ENCODE results near the gene GAGE2A.
A peak's percentile ranks its signal among the peaks of the same experiment; 100 is the strongest.
"Not testable (repeated sequence)": the region's sequence is repeated elsewhere in the genome, so short reads cannot be mapped to it uniquely, and the experiment has no call there.

Gene GAGE2A, protein sequence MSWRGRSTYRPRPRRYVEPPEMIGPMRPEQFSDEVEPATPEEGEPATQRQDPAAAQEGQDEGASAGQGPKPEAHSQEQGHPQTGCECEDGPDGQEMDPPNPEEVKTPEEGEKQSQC

GRCh38 chrX:49589196-49589595 is at the start of gene GAGE2A:
GAGE2A (plus strand) TSS chrX:49589496; CDS start chrX:49590651, 1,155 bp downstream.
- DNase-seq, result not testable (repeated sequence)

GRCh38 chrX:49541433-49541832 is 47.9 kb upstream of the GAGE2A start, which contains the start of gene GAGE12D:
GAGE12D (plus strand) TSS chrX:49541733; CDS start chrX:49542888, 1,155 bp downstream.
- DNase-seq, result not testable (repeated sequence)

- not testable (repeated sequence) for DNase-seq
Measured at GRCh38 chrX:49550989-49551388, 38.3 kb upstream of the GAGE2A start, which contains the start of gene GAGE12E. GAGE12E (plus strand) TSS chrX:49551289; CDS start chrX:49552444, 1,155 bp downstream.

DNA sequence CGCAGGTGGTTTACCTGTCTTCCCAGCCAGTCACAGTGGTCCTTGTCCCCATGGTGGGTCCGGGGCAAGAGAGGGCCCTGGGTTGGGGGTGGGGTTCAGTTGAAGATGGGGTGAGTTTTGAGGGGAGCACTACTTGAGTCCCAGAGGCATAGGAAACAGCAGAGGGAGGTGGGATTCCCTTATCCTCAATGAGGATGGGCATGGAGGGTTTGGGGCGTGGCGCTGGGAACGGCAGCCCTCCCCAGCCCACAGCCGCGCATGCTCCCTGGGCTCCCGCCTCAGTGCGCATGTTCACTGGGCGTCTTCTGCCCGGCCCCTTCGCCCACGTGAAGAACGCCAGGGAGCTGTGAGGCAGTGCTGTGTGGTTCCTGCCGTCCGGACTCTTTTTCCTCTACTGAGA is 28.8 kb upstream of the GAGE2A start, which contains the start of gene GAGE12F:
Gene GAGE12F (plus strand): TSS at position 301 of the 400 bp plus-strand sequence. CDS start 1,155 bp downstream, outside the sequence.
- not testable (repeated sequence) for DNase-seq

- not testable (repeated sequence) for DNase-seq
Measured at GRCh38 chrX:49568728-49569127, 20.6 kb upstream of the GAGE2A start.

DNA sequence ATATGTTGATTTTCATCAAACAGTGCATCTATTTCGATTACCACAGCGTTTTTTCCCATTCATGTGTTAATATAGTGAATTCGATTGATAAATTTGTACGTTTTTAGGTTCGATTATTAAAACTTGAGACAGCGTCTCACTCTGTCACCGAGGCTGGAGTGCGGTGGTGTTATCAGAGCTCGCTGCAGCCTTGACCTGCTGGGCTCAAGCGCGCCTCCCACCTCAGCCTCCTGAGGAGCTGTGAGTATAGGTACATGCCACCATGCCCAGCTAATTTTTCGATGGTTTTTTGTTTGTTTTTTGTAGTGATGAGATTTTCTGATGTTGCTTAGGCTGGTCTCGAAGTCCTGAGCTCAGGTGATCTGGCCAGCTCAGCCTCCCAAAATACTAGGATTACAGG is 20.1 kb upstream of the GAGE2A start:
- not testable (repeated sequence) for DNase-seq

DNA sequence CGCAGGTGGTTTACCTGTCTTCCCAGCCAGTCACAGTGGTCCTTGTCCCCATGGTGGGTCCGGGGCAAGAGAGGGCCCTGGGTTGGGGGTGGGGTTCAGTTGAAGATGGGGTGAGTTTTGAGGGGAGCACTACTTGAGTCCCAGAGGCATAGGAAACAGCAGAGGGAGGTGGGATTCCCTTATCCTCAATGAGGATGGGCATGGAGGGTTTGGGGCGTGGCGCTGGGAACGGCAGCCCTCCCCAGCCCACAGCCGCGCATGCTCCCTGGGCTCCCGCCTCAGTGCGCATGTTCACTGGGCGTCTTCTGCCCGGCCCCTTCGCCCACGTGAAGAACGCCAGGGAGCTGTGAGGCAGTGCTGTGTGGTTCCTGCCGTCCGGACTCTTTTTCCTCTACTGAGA is 19.2 kb upstream of the GAGE2A start, which contains the start of gene GAGE12G:
Gene GAGE12G (plus strand): TSS at position 301 of the 400 bp plus-strand sequence. CDS start 1,155 bp downstream, outside the sequence.
- DNase-seq, result not testable (repeated sequence)

GRCh38 chrX:49579649-49580048 is 9.6 kb upstream of the GAGE2A start, which contains the start of gene GAGE12H:
GAGE12H (plus strand) TSS chrX:49579949; CDS start chrX:49581104, 1,155 bp downstream.
- DNase-seq, result not testable (repeated sequence)

DNA sequence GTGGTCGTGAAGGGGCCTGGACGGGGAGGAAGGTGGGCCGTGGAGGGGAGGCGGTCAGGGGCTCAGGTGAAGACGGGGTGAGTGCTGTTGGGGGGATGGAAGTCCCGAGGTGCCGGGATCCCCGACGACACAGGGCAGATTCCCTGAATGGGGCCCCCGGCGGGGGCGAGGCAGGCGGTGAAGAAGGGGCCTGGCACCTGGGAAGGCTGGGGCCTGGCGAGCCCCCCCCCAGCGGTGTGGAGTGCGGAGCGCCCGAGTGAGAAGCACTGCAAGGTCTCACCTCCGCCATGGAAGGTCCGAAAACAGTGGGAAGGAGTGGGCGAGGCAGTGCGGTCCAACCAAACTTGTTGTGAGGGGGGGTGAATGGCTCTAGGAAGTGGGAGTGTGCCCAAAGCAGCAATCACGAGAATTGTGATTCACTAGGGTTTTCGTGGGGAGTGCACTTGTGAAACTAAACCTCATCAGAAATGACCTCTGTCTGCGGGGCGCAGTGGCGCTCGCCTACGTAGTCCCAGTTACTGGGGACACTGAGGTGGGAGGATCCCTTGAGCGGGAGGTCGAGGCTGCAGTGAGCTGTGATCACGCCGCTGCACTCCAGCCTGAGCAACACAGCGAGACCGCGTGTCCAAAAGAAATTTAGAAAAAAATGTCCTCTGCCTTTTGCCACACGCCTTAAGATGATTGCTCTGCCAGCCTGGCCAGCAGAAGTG is 628 bp downstream of the GAGE2A start:
- DNase-seq, result not testable (repeated sequence)

GRCh38 chrX:49590488-49590887 is 1.2 kb downstream of the GAGE2A start:
- peak in 1 of 2 experiments; percentile 21 for DNase-seq

DNA sequence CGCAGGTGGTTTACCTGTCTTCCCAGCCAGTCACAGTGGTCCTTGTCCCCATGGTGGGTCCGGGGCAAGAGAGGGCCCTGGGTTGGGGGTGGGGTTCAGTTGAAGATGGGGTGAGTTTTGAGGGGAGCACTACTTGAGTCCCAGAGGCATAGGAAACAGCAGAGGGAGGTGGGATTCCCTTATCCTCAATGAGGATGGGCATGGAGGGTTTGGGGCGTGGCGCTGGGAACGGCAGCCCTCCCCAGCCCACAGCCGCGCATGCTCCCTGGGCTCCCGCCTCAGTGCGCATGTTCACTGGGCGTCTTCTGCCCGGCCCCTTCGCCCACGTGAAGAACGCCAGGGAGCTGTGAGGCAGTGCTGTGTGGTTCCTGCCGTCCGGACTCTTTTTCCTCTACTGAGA is 9.4 kb downstream of the GAGE2A start, which contains the start of gene GAGE1:
Gene GAGE1 (plus strand): TSS at position 301 of the 400 bp plus-strand sequence. CDS start 1,155 bp downstream, outside the sequence.
- DNase-seq, result not testable (repeated sequence)

GRCh38 chrX:49610718-49611310 is 21.5 kb downstream of the GAGE2A start:
- no peak for DNase-seq

- no peak for DNase-seq
Measured at GRCh38 chrX:49618574-49618973, 29.3 kb downstream of the GAGE2A start.

- peak; percentile 50 to 51 for DNase-seq
Measured at GRCh38 chrX:49627086-49627777, 37.9 kb downstream of the GAGE2A start.

DNA sequence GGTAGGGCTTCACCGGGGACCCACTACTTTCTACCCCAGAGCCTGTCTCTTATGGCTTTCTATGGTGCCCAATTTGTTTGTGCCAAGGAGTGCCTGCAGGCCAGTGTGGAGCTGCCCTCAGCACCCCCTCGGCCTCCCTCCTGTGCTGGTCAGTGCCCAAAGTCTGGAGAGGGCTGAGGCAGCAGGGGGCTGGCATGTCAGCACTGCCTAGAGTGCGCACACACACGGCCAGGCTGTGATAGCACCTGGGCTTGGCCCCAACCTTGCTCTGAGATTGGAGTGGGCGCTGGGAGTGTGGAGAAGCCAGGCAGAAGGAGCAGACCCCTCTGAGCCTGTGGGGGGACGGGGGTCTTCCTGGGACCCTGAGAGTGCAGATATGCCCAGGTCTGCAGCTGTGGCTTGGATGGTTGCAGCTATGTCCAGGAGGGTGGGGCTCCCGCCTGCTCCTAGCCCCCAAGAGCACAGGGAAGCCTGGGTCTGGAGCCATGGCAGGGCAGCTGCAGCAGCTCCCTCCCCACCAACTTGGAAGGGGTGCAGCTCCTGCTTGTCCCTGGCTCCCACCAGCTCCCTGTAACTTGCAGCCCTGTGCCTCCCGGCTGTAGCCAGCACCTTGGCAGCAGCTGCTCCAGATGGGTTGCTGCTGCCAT is 55.8 kb downstream of the GAGE2A start:
- DNase-seq, result no peak

All from activated T-cell treated with anti-CD3 and anti-CD28 coated beads, Interleukin-2, amount 50 U/mL, for 48 hours (primary cell).